Epithelial cell of esophagus (primary cell): ENCODE results near the gene FOLR3.
A peak's percentile ranks its signal among the peaks of the same experiment; 100 is the strongest.
"Not testable (repeated sequence)": the region's sequence is repeated elsewhere in the genome, so short reads cannot be mapped to it uniquely, and the experiment has no call there.

ENCODE experiments used
- DNase-seq: peaks from one replicate; pipeline ENCODE4 v3.0.0; 2010; ENCODE audit warnings: low read depth
- H3K4me3 ChIP-seq: 2 replicates; pipeline ENCODE4 v1.5.1; 2011; ENCODE audit warnings: mild to moderate bottlenecking, low read length, control low read depth
- CTCF ChIP-seq: IDR thresholded peaks from 2 replicates; pipeline ENCODE4 v1.5.1; 2011; ENCODE audit warnings: low read depth, mild to moderate bottlenecking, low read length, control low read depth, inconsistent platforms; ENCODE audit not compliant: insufficient read depth; ENCODE audit errors: missing control alignments

The FOLR3 gene

GRCh38 chr11:72135473-72135872, at the start of gene FOLR3:
TSS of gene FOLR3 (plus strand) at chr11:72135725. CDS start at chr11:72135953, 228 bp downstream.
- not testable (repeated sequence) for H3K4me3 ChIP-seq, DNase-seq

GRCh38 chr11:72088076-72088808, 47.3 kb upstream of the FOLR3 start:
- no peak for TF ChIP-seq CTCF
- no peak for DNase-seq
- no peak overlapping the region for H3K4me3 ChIP-seq

- peak; percentile 89 for TF ChIP-seq CTCF
- H3K4me3 ChIP-seq: no peak overlapping the region
- peak; percentile 62 for DNase-seq
Measured at GRCh38 chr11:72091292-72091691, 44.2 kb upstream of the FOLR3 start.

GRCh38 chr11:72098741-72099140, 36.8 kb upstream of the FOLR3 start:
- no peak for DNase-seq
- H3K4me3 ChIP-seq: no peak overlapping the region
- TF ChIP-seq CTCF: no peak

GRCh38 chr11:72100009-72100408, 35.5 kb upstream of the FOLR3 start:
- no peak for TF ChIP-seq CTCF
- DNase-seq: no peak
- H3K4me3 ChIP-seq: no peak overlapping the region

GRCh38 chr11:72100462-72100861, 35.1 kb upstream of the FOLR3 start:
- no peak for TF ChIP-seq CTCF
- DNase-seq: no peak
- no peak overlapping the region for H3K4me3 ChIP-seq

- H3K4me3 ChIP-seq: peak overlapping the region; percentile 99
- no peak for DNase-seq
- no peak for TF ChIP-seq CTCF
Measured at GRCh38 chr11:72102162-72102561, 33.4 kb upstream of the FOLR3 start.
